Bronchial epithelial cell (primary cell): ENCODE measurements around the gene RAPGEF2. TPM values are rescaled to one million over a fixed set of nuclear protein-coding genes. Genes with fewer than 3 reads are reported as not detected.

Experiments used
- DNase-seq: peaks from one replicate; pipeline ENCODE4 v3.0.0-alpha.2; 2010; ENCODE audit warnings: low read depth
- FAIRE-seq: peaks from 2 replicates; lab custom pipeline; 2011; peaks lifted over from hg19 to GRCh38; lab: Jason Lieb, UNC
- H3K27me3 ChIP-seq: 2 replicates; pipeline ENCODE4 v1.5.1; 2011; ENCODE audit warnings: low read length; ENCODE audit not compliant: control insufficient read depth, insufficient read depth
- H3K36me3 ChIP-seq: 2 replicates; pipeline ENCODE4 v1.5.1; 2011; ENCODE audit warnings: low read length; ENCODE audit not compliant: control insufficient read depth, insufficient read depth
- H3K4me3 ChIP-seq: 2 replicates; pipeline ENCODE4 v1.5.1; 2011; ENCODE audit warnings: mild to moderate bottlenecking, low read depth, low read length, control low read depth
- total RNA-seq: library from RNA; depleted of rRNA; stranded (reverse); fragments of >200 nt; gene quantifications from 2 replicates; pipeline ENCODE4 v1.2.1, GENCODE V29; 2014
- TF ChIP-seq, protein P1 (sequence below): IDR thresholded peaks from 2 replicates; pipeline ENCODE4 v1.5.1; 2011; ENCODE audit warnings: mild to moderate bottlenecking, moderate library complexity, low read length, control low read depth, inconsistent platforms; ENCODE audit not compliant: insufficient read depth, severe bottlenecking

RAPGEF2 gene
- total RNA-seq, 1 donor from 2014 or later = 37.6 TPM

- H3K36me3 ChIP-seq = no peaks in the 10 kb centered on the region
- DNase-seq (peak; percentile 55), FAIRE-seq (no peak)
- H3K27me3 ChIP-seq = no peaks in the 10 kb centered on the region
- H3K4me3 ChIP-seq = no peak overlapping the region
- TF ChIP-seq, protein P1, sequence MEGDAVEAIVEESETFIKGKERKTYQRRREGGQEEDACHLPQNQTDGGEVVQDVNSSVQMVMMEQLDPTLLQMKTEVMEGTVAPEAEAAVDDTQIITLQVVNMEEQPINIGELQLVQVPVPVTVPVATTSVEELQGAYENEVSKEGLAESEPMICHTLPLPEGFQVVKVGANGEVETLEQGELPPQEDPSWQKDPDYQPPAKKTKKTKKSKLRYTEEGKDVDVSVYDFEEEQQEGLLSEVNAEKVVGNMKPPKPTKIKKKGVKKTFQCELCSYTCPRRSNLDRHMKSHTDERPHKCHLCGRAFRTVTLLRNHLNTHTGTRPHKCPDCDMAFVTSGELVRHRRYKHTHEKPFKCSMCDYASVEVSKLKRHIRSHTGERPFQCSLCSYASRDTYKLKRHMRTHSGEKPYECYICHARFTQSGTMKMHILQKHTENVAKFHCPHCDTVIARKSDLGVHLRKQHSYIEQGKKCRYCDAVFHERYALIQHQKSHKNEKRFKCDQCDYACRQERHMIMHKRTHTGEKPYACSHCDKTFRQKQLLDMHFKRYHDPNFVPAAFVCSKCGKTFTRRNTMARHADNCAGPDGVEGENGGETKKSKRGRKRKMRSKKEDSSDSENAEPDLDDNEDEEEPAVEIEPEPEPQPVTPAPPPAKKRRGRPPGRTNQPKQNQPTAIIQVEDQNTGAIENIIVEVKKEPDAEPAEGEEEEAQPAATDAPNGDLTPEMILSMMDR = no peak
These were observed 126.3 kb downstream of the RAPGEF2 start for GRCh38 chr4:159229164-159229563.

- no peak for FAIRE-seq
- Histone ChIP-seq H3K27me3 (no peaks in the 10 kb centered on the region), H3K36me3 (no peaks in the 10 kb centered on the region)
These were observed 129.7 kb downstream of the RAPGEF2 start for GRCh38 chr4:159232465-159233106.

GRCh38 chr4:159235779-159236368, 133.0 kb downstream of the RAPGEF2 start:
- no peak for DNase-seq
- no peaks in the 10 kb centered on the region for H3K36me3 ChIP-seq
- no peak overlapping the region for H3K4me3 ChIP-seq
- no peaks in the 10 kb centered on the region for H3K27me3 ChIP-seq
- TF ChIP-seq, protein P1 = no peak
- FAIRE-seq = no peak

More at GRCh38 chr4:159232465-159233106, 129.7 kb downstream of the RAPGEF2 start:
- H3K4me3 ChIP-seq = no peak overlapping the region
- TF ChIP-seq, protein P1 = no peak
- DNase-seq = no peak

DNA sequence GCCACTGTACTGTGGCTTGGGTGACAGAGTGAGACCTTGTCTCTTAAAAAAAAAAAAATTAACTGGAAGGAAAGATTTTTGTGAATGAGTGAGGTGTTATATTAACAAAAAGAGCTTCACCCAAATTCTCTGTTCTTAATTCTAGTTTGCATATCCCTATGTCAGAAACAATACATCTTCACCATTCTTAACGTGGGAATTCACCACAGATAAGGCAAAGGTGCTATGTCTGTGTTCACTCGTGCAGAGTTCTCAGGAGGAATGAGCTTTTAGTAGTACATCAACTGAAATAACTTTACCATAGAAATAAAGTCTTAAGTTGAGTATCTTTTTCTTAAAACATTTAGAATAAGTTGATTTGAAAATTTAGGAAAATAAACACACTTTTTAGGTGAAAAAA, 135.1 kb downstream of the RAPGEF2 start:
- TF ChIP-seq, protein P1 = no peak
- FAIRE-seq (no peak), DNase-seq (no peak)
- H3K27me3 ChIP-seq = no peaks in the 10 kb centered on the region
- H3K4me3 ChIP-seq = no peak overlapping the region
- no peaks in the 10 kb centered on the region for H3K36me3 ChIP-seq

DNA sequence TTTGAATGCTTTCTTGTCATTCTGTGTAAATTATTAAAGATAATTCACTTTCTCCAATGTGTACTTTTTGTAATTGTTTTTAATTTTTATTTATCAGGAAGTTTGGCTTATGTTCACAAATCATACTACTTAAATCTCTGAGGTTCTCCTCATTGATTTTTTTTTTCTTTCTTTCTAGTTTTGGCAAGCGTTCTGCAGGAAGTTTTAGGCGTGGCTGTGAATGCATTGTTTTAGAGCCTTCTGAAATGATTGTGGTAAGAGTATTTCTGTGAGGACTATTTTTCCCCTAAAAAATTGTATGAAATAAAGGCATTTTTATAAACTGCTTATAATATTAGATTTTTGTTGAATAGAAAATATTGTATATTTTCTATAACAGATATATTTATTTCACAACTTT, 135.8 kb downstream of the RAPGEF2 start:
- H3K27me3 ChIP-seq = no peaks in the 10 kb centered on the region
- TF ChIP-seq, protein P1 = no peak
- DNase-seq (peak; percentile 23), FAIRE-seq (no peak)
- no peak overlapping the region for H3K4me3 ChIP-seq
- no peaks in the 10 kb centered on the region for H3K36me3 ChIP-seq
